KOPT-K1 (cell line): ENCODE data around the gene PVALEF.

ENCODE experiments used
- H3K27ac ChIP-seq: fragments of 200-600 bp; sonication (generic); 2 replicates; pipeline ENCODE4 v1.5.1; 2016; ENCODE audit warnings: antibody characterized with exemption, mild to moderate bottlenecking, low read depth, low read length; ENCODE audit not compliant: poor library complexity, severe bottlenecking
- H3K36me3 ChIP-seq: fragments of 200-600 bp; sonication (generic); 2 replicates; pipeline ENCODE4 v1.5.1; 2017; ENCODE audit warnings: antibody characterized with exemption, mild to moderate bottlenecking, low read length, moderate library complexity; ENCODE audit not compliant: insufficient read depth
- H3K9me3 ChIP-seq: fragments of 200-600 bp; sonication (generic); 2 replicates; pipeline ENCODE4 v1.5.1; 2017; ENCODE audit warnings: antibody characterized with exemption, low read length, mild to moderate bottlenecking; ENCODE audit not compliant: insufficient read depth, poor library complexity, severe bottlenecking

Gene PVALEF

GRCh38 chr17:81173052-81173761 is 7.9 kb downstream of the PVALEF start:
- no peaks in the 10 kb centered on the region for H3K36me3 ChIP-seq
- H3K27ac ChIP-seq, result no peak overlapping the region
- H3K9me3 ChIP-seq, result peaks cover 6% of the 10 kb centered on the region

DNA sequence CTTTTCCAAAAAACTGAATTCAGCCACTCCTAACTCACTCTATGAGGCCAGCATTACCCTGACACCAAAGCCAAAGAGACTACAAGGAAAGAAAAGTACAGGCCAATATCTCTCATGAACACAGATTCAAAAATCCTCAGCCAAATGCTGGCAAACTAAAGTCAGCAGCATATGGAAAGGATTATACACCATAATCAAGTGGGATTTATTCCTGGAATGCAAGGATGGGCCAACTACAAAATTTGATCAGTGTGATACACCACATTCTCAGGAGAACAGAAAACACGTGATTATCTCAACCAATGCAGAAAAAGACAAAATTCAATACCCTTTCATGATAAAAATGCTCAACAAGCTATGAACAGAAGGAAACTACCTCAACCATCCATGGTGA is 8.5 kb downstream of the PVALEF start:
- no peak overlapping the region for H3K27ac ChIP-seq
- peaks cover 6% of the 10 kb centered on the region for H3K9me3 ChIP-seq
- no peaks in the 10 kb centered on the region for H3K36me3 ChIP-seq

GRCh38 chr17:81176666-81177065 is 11.4 kb downstream of the PVALEF start:
- peaks cover 6% of the 10 kb centered on the region for H3K9me3 ChIP-seq
- no peaks in the 10 kb centered on the region for H3K36me3 ChIP-seq
- no peak overlapping the region for H3K27ac ChIP-seq

- Histone ChIP-seq H3K27ac (no peak overlapping the region), H3K9me3 (peaks cover 6% of the 10 kb centered on the region), H3K36me3 (no peaks in the 10 kb centered on the region)
Observed at GRCh38 chr17:81178136-81179091, 13.1 kb downstream of the PVALEF start.

GRCh38 chr17:81179220-81179619 is 13.9 kb downstream of the PVALEF start:
- peaks cover 6% of the 10 kb centered on the region for H3K9me3 ChIP-seq
- H3K27ac ChIP-seq, result no peak overlapping the region
- H3K36me3 ChIP-seq, result no peaks in the 10 kb centered on the region

GRCh38 chr17:81179861-81180260 is 14.6 kb downstream of the PVALEF start:
- no peaks in the 10 kb centered on the region for H3K36me3 ChIP-seq
- H3K9me3 ChIP-seq, result peaks cover 6% of the 10 kb centered on the region
- no peak overlapping the region for H3K27ac ChIP-seq

DNA sequence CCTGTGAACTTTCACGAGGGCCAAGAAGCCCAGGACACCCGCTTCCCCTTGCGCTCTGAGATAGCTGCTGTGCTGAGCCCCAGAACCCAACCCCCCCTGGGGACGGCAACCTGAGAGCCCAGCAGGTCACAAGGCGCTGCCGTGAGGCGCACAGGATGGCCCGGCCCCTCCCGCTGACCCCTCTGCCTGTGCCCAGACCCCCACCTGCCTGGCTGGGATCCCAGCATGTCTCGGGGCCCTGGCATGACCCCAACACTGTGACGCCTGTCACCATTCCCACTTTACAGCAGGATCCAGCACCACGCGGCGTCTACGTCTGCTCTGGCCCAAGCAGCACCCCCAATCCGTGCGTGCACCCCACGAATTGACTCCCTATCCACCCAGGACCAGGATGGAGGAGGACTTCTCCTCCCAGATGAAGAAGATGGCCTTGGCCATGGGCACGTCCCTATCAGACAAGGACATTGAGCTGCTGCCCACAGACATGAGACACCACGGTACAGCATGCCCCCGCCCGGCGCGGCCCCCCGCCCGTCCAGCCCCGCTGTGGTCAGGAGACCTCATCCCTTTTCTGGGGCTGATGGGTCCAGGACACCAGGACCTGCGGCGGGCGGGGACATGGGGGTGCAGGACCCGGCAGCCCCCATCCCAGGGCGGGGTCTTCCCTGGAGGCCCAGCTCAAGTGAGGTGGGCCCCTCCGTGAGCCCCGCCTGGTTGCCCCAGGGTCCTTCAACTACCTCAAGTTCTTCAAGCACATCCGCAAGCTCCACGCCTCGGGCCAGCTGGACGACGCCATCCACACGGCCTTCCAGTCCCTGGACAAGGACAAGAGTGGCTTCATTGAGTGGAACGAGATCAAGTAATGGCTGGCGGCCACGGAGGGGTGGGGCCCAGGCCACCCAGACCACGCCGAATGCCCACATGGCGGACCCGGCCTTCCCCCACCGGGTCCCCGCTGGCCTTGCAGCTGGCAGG is 15.8 kb downstream of the PVALEF start:
- Histone ChIP-seq H3K9me3 (no peaks in the 10 kb centered on the region), H3K36me3 (no peaks in the 10 kb centered on the region), H3K27ac (no peak overlapping the region)

DNA sequence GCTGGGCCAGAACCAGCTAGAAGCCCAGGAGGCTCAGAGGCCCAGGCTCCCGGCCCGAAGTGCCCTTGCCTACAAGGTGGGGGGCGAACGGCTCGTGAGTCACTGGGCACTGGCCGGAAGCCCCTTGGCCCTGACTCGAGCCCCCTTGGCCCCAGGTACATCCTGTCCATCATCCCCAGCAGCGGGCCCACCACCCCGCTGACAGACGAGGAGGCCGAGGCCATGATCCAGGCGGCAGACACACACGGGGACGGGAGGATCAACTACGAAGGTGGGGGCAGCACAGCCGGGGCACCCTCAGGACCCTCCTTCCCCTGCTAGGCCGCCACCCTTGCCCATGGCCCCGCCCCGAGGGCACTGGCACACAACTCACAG is 16.5 kb downstream of the PVALEF start:
- H3K9me3 ChIP-seq, result no peaks in the 10 kb centered on the region
- H3K27ac ChIP-seq, result no peak overlapping the region
- no peaks in the 10 kb centered on the region for H3K36me3 ChIP-seq

GRCh38 chr17:81182596-81182995 is 17.3 kb downstream of the PVALEF start:
- H3K36me3 ChIP-seq, result no peaks in the 10 kb centered on the region
- H3K9me3 ChIP-seq, result no peaks in the 10 kb centered on the region
- H3K27ac ChIP-seq, result no peak overlapping the region

GRCh38 chr17:81183316-81183715 is 18.0 kb downstream of the PVALEF start:
- Histone ChIP-seq H3K36me3 (no peaks in the 10 kb centered on the region), H3K27ac (no peak overlapping the region), H3K9me3 (no peaks in the 10 kb centered on the region)

DNA sequence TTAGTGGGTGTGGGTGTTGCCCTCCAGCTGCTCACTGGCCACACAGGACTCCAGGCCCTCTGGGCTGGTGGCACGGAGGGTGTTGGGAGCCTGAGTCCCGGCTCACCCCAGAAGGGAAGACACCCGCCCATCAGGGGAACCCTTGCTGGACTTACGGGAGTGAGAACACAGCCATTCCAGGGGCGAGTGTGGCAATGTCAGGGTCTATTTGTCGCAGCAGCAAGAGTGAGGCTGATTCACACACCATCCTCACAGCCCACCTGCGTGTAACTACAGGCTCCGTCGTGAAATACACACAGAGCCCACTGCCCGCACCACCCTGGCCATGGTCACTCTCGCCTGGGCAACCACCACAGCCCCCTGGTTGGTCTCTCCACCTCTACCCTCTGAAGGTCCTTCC is 18.5 kb downstream of the PVALEF start:
- peaks cover 3% of the 10 kb centered on the region; the same call in 1 of the 2 replicates for H3K36me3 ChIP-seq
- no peaks in the 10 kb centered on the region for H3K9me3 ChIP-seq
- no peak overlapping the region for H3K27ac ChIP-seq

- Histone ChIP-seq H3K36me3 (peaks cover 10% of the 10 kb centered on the region; the same call in 1 of the 2 replicates), H3K27ac (no peak overlapping the region), H3K9me3 (no peaks in the 10 kb centered on the region)
Observed at GRCh38 chr17:81184555-81184954, 19.2 kb downstream of the PVALEF start.

- Histone ChIP-seq H3K27ac (no peak overlapping the region), H3K36me3 (peaks cover 27% of the 10 kb centered on the region; the same call in 1 of the 2 replicates), H3K9me3 (no peaks in the 10 kb centered on the region)
Observed at GRCh38 chr17:81186203-81186602, 20.9 kb downstream of the PVALEF start.

- H3K9me3 ChIP-seq, result no peaks in the 10 kb centered on the region
- no peak overlapping the region for H3K27ac ChIP-seq
- H3K36me3 ChIP-seq, result peaks cover 29% of the 10 kb centered on the region; the same call in 1 of the 2 replicates
Observed at GRCh38 chr17:81187120-81187519, 21.8 kb downstream of the PVALEF start.
